Right forelimb (tissue), 1 donor: ENCODE results near the gene SNX7.

Experiments
- DNase-seq: peaks from one replicate; pipeline ENCODE4 v3.0.0-alpha.2; 2018

Gene SNX7

DNA sequence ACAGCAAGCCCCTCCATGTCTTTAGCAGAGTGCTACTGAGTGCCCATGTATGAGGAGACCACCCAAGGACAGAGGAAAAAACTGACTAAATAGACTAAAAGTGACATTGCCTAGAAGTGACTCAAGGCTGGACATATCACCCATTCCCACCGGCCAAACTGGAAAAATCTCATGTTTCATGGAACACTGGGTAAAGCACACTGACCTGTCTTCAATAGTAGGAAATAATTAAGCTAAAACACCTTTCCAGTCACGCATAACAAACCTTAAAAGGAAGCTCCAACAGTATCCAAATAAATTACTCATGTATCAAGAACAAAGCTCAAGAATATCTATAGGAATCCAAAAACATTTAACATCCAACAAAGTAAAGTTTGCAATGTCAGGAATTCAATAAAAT, 120.4 kb downstream of the SNX7 start:
- no peak for DNase-seq

DNA sequence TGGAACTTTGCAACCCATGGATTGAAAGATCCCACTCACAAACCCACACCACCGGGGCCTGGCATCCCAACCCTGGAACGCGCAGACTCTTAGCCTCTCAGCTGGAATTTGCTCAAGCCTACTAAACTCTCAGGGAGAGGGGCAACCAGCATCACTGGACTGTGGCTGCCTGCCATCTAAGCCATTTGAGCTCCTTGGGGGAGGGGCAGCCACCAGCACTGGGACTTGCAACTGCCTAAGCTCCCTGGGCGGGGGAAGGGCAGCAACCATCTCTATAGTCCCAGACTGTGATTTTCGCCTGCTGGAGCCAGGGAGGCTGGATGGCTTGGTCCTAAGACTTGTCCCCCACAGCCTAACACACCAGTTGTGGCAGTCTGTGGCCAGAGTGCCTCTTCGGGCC, 122.3 kb downstream of the SNX7 start:
- no peak for DNase-seq

DNA sequence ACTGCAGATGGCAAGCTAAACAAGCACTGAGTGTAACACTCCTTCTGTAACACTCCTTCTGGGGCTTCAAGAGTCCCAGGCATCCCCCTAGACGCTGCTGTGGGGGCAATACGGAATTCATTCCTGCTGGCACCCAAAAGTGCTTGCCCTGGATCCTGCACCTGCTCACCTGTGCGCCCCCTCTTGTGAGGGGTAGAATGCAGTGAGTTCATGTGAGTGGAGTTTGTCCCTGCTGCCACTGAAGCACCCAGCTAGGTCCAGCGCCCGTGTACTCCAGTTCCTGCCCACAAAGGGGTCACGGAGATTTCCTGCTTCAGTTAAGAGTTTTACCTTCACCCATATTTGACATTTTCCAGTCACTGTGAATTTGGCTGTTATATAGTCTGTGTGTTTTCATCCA, 130.0 kb downstream of the SNX7 start:
- no peak for DNase-seq

DNA sequence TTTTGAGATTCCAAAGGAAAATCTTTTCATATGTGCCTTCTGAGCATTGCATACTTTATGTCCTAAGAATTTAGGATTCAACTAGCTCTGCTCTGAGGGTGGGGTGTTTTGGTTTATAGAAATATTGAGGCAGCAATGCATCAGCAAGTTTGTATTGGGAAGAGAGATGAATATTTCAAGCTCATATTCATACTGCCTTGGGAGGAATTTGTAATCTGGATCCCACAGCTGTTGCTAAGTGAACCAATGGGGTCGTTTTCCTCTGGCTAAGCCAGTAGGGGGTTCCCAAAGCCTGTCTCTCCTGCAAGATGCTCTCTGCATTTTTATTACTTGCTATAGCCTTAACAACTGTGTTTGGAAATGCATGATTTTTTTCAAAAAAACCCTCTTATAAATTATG, 130.6 kb downstream of the SNX7 start:
- no peak for DNase-seq

DNA sequence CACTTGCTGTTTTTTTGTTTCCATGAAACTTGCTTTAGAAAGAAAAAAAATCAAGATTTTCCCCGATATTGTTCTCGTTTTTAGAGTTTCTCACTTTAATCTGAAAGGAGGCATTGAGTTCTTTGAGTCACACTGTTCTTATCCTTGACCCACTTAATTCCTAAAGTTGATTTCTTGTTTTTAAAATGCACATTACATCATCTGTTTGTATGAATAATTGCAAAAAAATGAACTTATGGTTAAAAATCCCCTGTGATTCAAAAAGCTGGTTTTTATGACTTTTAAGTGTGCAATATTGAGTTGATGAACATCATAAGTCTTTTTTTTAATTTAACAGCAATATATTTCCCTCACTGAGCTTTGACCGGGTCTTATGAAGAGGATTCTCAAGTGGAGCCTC, 131.6 kb downstream of the SNX7 start:
- no peak for DNase-seq

DNA sequence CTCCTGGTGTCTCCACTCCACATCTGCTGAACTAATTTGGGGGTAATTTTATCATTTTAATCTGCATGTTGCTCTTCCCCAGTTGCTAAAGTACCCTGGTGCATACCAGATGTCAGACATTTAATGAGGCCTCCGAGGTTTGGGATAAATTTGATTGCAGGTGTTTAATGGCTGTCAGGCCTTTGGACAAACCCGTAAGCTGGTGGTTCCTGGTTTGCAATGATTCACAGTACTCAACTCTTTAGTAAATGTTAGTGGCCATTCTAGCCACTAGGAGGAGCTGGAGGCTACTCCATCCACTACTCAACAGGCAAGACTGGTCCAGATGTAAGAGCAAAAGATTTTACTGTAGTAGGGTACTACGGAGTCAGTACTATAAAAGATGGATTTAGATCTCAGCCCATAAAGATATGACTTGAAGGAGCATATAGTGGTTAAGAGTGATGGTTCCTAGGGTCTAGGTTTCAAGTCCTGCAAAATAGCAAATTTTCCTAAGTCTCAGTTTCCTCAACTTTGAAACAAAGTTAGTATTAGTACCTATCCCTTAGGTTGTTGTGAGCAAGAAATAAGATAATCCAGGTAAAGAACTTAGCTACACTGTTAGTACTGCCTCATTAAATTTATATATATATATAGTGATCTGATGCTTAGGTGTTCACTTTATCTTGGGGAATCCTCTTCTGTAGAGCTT, 132.8 kb downstream of the SNX7 start:
- DNase-seq = no peak

DNA sequence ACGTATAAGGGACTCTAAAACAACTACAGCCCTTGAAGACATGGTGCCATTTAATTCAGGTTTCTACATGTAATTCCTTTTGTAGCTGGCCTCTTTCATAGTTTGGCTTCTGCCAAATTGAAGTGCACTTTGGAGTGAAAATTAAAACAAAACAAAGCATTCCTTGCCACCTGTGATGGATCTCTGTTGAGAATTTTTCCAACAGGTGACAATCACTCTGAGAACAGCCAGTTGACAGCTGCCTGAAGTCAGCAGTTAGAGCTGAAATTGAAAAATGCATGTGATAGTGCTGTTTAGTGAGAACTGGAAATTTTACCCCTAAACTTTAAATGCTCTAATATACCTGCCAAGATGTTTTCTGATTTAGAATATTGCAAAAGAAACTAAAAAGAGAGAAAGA, 134.5 kb downstream of the SNX7 start:
- DNase-seq = no peak

DNA sequence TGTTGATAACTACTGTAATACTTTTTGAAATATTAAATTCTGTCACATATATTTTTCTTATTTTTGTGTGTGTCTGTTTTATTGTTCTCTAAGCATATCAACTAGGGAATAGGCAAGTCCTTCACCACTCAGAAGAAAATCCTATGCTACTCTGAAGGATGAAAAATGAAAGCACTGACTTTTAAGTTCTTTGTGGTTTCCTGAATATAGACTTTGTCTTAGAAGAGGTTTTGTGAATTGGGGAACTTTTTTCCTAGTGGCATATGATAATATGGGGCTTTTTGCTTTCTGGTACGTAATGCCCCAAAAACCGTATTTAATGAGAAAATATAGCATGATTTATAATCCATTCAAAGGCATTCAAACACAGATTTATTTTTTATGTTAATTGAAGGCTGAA, 136.0 kb downstream of the SNX7 start:
- no peak for DNase-seq
